Tibial nerve (tissue), 4 donors: ENCODE measurements around the gene HECW1.

ENCODE experiments used
- EP300 ChIP-seq, 2 donors: sonication (generic); formaldehyde crosslinking; IDR thresholded peaks; one replicate each; pipeline ENCODE4 v1.6.1; 2017; ENCODE audit warnings: antibody characterized with exemption in 2 of 2, mild to moderate bottlenecking in 1 of 2
- TF ChIP-seq, protein P1 (sequence below), 5 experiments: fragments of 200-600 bp in 3 of 5; fragments of 450-650 bp in 2 of 5; sonication (generic) in 3 of 5; IDR thresholded peaks; one replicate each; pipeline ENCODE4 v1.5.1; 2016 to 2019; ENCODE audit warnings: antibody characterized with exemption in 5 of 5, mild to moderate bottlenecking in 3 of 5, moderate library complexity in 2 of 5

DNA sequence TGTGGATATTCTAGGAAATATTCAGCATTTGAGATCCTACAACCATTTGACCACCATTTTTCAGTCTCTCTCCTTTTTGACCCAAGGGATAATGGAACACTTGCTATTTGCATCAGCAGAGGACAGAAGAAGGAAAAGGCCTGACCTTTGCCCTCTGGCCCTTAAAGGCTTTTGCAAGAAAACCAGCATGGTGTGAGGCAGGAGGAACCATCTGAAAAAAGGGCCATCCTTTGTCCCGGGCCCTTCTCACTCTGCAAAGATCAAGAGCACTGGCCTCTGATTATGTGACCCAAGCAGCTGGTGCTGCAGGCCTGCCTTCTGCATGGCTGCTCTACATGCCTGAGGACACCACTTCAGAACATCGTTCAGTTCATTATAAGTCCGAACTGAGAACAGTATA, 337.1 kb downstream of the HECW1 start:
- no peak for TF ChIP-seq EP300 (IDR thresholded peaks at IDR 0.05)
- TF ChIP-seq, protein P1, sequence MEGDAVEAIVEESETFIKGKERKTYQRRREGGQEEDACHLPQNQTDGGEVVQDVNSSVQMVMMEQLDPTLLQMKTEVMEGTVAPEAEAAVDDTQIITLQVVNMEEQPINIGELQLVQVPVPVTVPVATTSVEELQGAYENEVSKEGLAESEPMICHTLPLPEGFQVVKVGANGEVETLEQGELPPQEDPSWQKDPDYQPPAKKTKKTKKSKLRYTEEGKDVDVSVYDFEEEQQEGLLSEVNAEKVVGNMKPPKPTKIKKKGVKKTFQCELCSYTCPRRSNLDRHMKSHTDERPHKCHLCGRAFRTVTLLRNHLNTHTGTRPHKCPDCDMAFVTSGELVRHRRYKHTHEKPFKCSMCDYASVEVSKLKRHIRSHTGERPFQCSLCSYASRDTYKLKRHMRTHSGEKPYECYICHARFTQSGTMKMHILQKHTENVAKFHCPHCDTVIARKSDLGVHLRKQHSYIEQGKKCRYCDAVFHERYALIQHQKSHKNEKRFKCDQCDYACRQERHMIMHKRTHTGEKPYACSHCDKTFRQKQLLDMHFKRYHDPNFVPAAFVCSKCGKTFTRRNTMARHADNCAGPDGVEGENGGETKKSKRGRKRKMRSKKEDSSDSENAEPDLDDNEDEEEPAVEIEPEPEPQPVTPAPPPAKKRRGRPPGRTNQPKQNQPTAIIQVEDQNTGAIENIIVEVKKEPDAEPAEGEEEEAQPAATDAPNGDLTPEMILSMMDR (IDR thresholded peaks at IDR 0.05), result no peak
